Thyroid gland (tissue), 4 donors: ENCODE data around the gene CELSR3. TPM values are rescaled to one million over a fixed set of nuclear protein-coding genes. Genes with fewer than 3 reads are reported as not detected.

Experiments
- DNase-seq, 2 donors: peaks; one replicate each; pipeline ENCODE4 v3.0.0-alpha.2; 2019
- H3K27ac ChIP-seq, 3 donors: fragments of 200-600 bp; sonication (generic); 1 replicate in 2 of 3; 2 replicates in 1 of 3; pipeline ENCODE4 v1.5.1; 2016 to 2019; ENCODE audit warnings: mild to moderate bottlenecking in 1 of 3, moderate library complexity in 1 of 3
- H3K27me3 ChIP-seq: fragments of 200-600 bp; sonication (generic); one replicate; pipeline ENCODE4 v1.5.1; 2019
- H3K36me3 ChIP-seq, 2 donors: fragments of 200-600 bp; sonication (generic); one replicate each; pipeline ENCODE4 v1.5.1; 2016 to 2019
- H3K4me1 ChIP-seq, 2 donors: fragments of 200-600 bp; sonication (generic); one replicate each; pipeline ENCODE4 v1.5.1; 2017 to 2019
- H3K4me3 ChIP-seq, 3 donors: fragments of 200-600 bp; sonication (generic); replicated peaks in 1 of 3; 1 replicate in 2 of 3; 2 replicates in 1 of 3; pipeline ENCODE4 v1.5.1; 2016; ENCODE audit warnings: mild to moderate bottlenecking in 1 of 3
- H3K9me3 ChIP-seq: fragments of 200-600 bp; sonication (generic); one replicate; pipeline ENCODE4 v1.5.1; 2017
- POLR2A ChIP-seq, 2 donors: fragments of 450-650 bp; IDR thresholded peaks; one replicate each; pipeline ENCODE4 v1.6.1; 2017; ENCODE audit warnings: antibody characterized with exemption in 2 of 2, mild to moderate bottlenecking in 2 of 2, moderate library complexity in 1 of 2
- WGBS, 2 donors: methylation state at CpG; one replicate each; pipeline ENCODE4 v1.1.5; 2017; 5-methylcytosine and 5-hydroxymethylcytosine counted together
- intact Hi-C: fragments of 100-400 bp; cut with DNase I; formaldehyde crosslinking; loops from one replicate; pipeline ENCODE4 v1.15.1; 2023
- total RNA-seq, 4 donors: library from RNA; depleted of rRNA; stranded (reverse); fragments of >200 nt; gene quantifications; one replicate each; pipeline ENCODE4 v1.2.3, GENCODE V29; 2016
- TF ChIP-seq, protein P1 (sequence below), 6 experiments: fragments of 200-600 bp in 3 of 6; fragments of 450-650 bp in 3 of 6; sonication (generic) in 3 of 6; IDR thresholded peaks; one replicate each; pipeline ENCODE4 v1.5.1; 2016 to 2019; ENCODE audit warnings: antibody characterized with exemption in 6 of 6, mild to moderate bottlenecking in 2 of 6, inconsistent platforms in 1 of 6, moderate library complexity in 1 of 6

Gene CELSR3
- total RNA-seq, 4 donors from 2014 or later = 0.54 to 1.7 (median 1.0) TPM

DNA sequence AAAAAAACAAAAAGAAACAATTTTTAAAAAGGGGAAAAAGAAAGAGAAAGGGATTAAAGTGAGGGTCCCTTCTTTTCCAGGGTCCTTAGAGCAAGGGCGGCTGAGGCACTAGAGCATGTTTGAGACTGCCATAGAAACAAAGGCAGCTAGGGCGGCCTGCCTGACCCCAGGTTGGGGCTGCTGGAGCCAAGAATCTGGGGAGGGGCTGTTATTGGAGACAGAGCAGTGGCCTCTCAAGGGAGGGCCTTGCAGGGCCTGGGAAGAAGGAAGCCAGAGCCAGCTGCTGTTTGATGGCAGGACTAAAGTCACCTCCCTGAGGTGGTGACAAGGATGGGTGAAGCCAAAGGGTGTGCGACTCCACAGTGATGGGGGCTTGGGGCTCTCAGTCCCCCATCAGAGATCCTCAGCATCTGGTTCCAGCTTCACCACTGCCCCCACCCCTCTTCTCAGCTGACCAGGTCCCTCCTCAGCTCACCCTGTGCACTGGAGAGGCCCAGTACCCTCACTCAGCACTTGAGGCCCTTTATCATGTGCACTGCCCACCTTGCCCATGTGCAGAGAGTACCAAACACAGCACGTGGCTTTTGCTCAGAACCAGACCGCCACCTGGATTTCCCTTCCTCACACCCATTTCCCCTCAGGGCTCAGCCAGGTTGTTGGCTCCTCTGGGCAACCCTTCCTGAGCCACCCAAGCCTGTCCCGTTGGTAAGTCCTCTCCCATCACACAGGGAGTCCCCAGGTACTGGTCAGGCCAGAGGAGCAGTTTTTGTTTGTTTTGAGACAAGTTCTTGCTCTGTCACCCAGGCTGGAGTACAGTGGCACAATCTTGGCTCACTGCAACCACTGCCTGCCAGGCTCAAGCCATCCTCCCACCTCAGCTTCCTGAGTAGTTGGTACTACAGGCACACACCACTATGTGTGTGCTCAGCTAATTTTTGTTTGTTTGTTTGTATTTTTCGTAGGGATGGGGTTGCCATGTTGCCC lies 42.9 kb downstream of the CELSR3 start:
- intact Hi-C loops = no loop called here
- H3K4me1 ChIP-seq = no peaks in the 10 kb centered on the region

DNA sequence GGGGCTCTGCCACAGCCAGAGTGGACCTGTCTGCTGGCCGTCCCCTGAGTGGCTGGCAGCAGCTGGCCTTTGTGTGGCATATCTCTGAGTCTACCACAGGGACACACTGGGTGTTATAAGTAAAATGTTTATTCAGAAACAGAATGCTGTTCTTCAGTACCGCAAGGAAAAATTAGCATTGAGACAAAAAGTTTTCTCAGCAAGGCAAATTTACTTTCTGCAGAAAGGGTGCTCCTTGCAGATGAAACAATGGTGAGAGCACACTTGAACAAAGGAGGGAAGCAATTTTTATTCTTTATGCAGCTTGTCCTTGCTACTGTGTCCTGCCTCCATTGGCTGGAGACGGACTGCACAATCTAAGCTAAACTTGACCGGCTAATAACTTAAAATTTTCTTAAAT lies 45.1 kb downstream of the CELSR3 start:
- no peaks in the 10 kb centered on the region for H3K4me1 ChIP-seq
- WGBS, 2 donors = 97% methylated on average over 4 of the region's 4 CpGs
- H3K4me3 ChIP-seq = no peak overlapping the region
- H3K27ac ChIP-seq = no peak overlapping the region
- TF ChIP-seq, protein P1, sequence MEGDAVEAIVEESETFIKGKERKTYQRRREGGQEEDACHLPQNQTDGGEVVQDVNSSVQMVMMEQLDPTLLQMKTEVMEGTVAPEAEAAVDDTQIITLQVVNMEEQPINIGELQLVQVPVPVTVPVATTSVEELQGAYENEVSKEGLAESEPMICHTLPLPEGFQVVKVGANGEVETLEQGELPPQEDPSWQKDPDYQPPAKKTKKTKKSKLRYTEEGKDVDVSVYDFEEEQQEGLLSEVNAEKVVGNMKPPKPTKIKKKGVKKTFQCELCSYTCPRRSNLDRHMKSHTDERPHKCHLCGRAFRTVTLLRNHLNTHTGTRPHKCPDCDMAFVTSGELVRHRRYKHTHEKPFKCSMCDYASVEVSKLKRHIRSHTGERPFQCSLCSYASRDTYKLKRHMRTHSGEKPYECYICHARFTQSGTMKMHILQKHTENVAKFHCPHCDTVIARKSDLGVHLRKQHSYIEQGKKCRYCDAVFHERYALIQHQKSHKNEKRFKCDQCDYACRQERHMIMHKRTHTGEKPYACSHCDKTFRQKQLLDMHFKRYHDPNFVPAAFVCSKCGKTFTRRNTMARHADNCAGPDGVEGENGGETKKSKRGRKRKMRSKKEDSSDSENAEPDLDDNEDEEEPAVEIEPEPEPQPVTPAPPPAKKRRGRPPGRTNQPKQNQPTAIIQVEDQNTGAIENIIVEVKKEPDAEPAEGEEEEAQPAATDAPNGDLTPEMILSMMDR (IDR thresholded peaks at IDR 0.05) = no peak
- no peak for TF ChIP-seq POLR2A (IDR thresholded peaks at IDR 0.05)
- DNase-seq = no peak
- H3K27me3 ChIP-seq = no peaks in the 10 kb centered on the region
- H3K36me3 ChIP-seq = no peaks in the 10 kb centered on the region
- intact Hi-C loops = no loop called here
- no peaks in the 10 kb centered on the region for H3K9me3 ChIP-seq

More for the DNA sequence above, 42.9 kb downstream of the CELSR3 start:
- Histone ChIP-seq H3K9me3 (no peaks in the 10 kb centered on the region), H3K4me3 (no peak overlapping the region), H3K27me3 (no peaks in the 10 kb centered on the region), H3K36me3 (no peaks in the 10 kb centered on the region), H3K27ac (no peak overlapping the region)
- DNase-seq = no peak
- 79 to 80% methylated on average over 7 of the region's 7 CpGs for WGBS, 2 donors
- TF ChIP-seq POLR2A (IDR thresholded peaks at IDR 0.05) = no peak
- TF ChIP-seq, protein P1 (IDR thresholded peaks at IDR 0.05) = no peak

DNA sequence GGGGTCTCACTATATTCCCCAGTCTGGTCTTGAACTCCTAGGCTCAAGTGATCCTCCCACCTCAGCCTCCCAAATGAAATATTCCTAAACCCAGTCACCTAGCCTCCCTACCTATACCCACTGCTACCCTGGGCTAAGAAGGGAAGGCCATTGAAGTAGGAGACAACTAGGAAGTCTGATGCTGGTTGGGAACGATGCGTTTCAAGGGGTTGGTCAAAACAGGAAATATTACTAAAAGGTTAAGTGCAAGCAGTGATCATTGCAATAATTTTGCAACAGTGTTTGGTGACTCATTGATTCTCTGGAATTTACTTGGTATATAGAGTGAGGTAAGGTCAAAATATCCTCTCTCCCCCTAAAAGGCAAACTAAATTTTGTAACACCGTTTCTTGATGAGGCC lies 48.6 kb downstream of the CELSR3 start:
- H3K4me3 ChIP-seq = no peak overlapping the region
- DNase-seq = no peak
- no peaks in the 10 kb centered on the region for H3K9me3 ChIP-seq
- peaks cover 0 to 5% of the 10 kb centered on the region in 2 donors for H3K4me1 ChIP-seq
- no peak for TF ChIP-seq POLR2A (IDR thresholded peaks at IDR 0.05)
- TF ChIP-seq, protein P1 (IDR thresholded peaks at IDR 0.05) = no peak
- 74 to 80% methylated on average over 3 of the region's 3 CpGs for WGBS, 2 donors
- intact Hi-C loops = no loop called here
- H3K27ac ChIP-seq = no peak overlapping the region
- H3K36me3 ChIP-seq = no peaks in the 10 kb centered on the region
- H3K27me3 ChIP-seq = no peaks in the 10 kb centered on the region

DNA sequence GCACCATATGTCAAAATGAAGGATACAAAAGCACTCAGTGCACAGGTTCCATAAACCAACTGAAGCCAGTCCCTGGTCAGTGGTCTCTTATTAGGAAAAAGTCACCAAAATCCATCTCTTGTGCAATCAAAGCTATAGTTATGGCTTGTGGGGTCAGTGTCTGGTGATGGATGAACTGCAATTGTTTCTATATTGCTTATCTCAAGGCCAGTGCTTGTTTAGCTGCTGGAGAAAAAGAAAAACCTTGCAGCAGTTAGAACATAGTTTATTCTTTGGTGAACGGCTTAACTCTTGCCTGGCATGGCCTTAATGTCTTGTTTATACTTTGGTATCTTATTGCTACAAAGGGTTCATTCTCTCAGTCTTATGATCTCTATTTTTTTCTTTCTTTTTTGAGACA lies 50.4 kb downstream of the CELSR3 start:
- Histone ChIP-seq H3K4me1 (peaks cover 8 to 12% of the 10 kb centered on the region in 2 donors), H3K9me3 (no peaks in the 10 kb centered on the region), H3K4me3 (no peak overlapping the region), H3K27me3 (no peaks in the 10 kb centered on the region), H3K27ac (no peak overlapping the region), H3K36me3 (no peaks in the 10 kb centered on the region)
- no peak for DNase-seq
- WGBS, 2 donors = 71 to 75% methylated on average over 1 of the region's 1 CpG
- intact Hi-C loops = no loop called here
- no peak for TF ChIP-seq POLR2A (IDR thresholded peaks at IDR 0.05)
- TF ChIP-seq, protein P1 (IDR thresholded peaks at IDR 0.05) = no peak
